GM06990 (cell line): Measurements from ENCODE around the gene TP63.
A peak's percentile ranks its signal among the peaks of the same experiment; 100 is the strongest.

ENCODE experiments used
- DNase-seq: peaks from one replicate; pipeline ENCODE4 v3.0.0-alpha.2; 2011; ENCODE audit not compliant: insufficient read length; ENCODE audit errors: extremely low read depth
- H3K27me3 ChIP-seq: replicated peaks from 2 replicates; pipeline ENCODE4 v1.6.0; 2011; ENCODE audit warnings: low read length; ENCODE audit not compliant: control insufficient read depth, insufficient read depth
- H3K36me3 ChIP-seq: 2 replicates; pipeline ENCODE4 v1.5.1; 2011; ENCODE audit warnings: low read length; ENCODE audit not compliant: control insufficient read depth, insufficient read depth
- H3K4me3 ChIP-seq: replicated peaks from 2 replicates; pipeline ENCODE4 v1.5.1; 2011; ENCODE audit warnings: low read depth, mild to moderate bottlenecking, control low read depth, low read length
- TF ChIP-seq, protein P1 (sequence below): IDR thresholded peaks from 2 replicates; pipeline ENCODE4 v1.5.1; 2011; ENCODE audit warnings: low read length, control low read depth, mild to moderate bottlenecking, inconsistent platforms; ENCODE audit not compliant: insufficient read depth, poor library complexity, severe bottlenecking

TP63 gene

GRCh38 chr3:189776149-189776824 lies 145.1 kb downstream of the TP63 start:
- Histone ChIP-seq H3K27me3 (no peaks in the 10 kb centered on the region), H3K36me3 (no peaks in the 10 kb centered on the region), H3K4me3 (no peak overlapping the region)
- TF ChIP-seq, protein P1, sequence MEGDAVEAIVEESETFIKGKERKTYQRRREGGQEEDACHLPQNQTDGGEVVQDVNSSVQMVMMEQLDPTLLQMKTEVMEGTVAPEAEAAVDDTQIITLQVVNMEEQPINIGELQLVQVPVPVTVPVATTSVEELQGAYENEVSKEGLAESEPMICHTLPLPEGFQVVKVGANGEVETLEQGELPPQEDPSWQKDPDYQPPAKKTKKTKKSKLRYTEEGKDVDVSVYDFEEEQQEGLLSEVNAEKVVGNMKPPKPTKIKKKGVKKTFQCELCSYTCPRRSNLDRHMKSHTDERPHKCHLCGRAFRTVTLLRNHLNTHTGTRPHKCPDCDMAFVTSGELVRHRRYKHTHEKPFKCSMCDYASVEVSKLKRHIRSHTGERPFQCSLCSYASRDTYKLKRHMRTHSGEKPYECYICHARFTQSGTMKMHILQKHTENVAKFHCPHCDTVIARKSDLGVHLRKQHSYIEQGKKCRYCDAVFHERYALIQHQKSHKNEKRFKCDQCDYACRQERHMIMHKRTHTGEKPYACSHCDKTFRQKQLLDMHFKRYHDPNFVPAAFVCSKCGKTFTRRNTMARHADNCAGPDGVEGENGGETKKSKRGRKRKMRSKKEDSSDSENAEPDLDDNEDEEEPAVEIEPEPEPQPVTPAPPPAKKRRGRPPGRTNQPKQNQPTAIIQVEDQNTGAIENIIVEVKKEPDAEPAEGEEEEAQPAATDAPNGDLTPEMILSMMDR: no peak
- no peak for DNase-seq

DNA sequence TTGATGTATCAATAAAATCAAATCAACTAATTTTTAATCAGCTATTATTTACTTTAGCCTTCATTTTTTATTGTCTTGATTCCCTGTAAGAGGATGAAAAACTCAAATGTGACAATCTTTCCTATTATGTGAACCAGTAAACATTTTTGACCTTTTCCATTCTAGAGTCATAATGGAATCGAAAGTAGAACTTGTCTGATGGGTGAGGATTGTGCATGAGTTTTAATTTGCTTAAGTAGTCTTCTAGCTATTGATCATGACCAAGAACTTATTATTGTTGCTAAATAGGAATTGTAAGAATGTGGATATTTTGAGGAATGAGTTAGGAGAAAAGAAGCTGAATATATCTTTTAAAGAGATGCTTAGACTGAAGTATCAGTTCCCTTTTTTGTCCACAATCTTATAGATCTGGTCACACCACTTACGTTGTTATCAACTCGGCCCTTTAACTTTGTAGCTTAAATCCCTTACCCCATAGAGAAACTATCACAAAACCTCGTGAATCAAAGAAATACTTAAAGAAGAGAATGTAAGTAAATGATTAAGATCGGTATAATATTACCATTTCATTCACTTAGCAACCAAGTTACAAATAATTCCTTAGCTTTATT lies 147.3 kb downstream of the TP63 start:
- TF ChIP-seq, protein P1: no peak
- Histone ChIP-seq H3K27me3 (no peaks in the 10 kb centered on the region), H3K4me3 (no peak overlapping the region), H3K36me3 (no peaks in the 10 kb centered on the region)
- DNase-seq: peak; percentile 30

DNA sequence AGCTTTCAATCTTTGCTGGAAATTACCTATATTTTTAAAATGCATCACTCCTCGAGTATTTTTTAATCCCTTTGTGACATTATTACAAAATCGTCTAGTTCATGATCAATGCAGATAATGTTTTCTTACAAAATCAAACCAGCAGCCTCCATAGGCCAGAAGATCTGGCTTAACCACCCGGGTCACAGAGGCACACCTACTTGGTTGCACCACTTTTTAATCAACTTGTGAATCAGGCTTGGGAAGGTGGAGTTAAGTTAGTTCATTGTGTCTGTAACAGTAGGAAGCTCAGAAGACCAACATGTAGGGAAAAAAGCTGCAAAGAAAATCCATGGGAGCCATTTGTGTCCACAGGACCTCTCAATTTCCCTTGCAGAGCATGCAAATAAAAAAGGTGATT lies 148.0 kb downstream of the TP63 start:
- H3K4me3 ChIP-seq: no peak overlapping the region
- H3K36me3 ChIP-seq: no peaks in the 10 kb centered on the region
- H3K27me3 ChIP-seq: no peaks in the 10 kb centered on the region
- TF ChIP-seq, protein P1: no peak
- DNase-seq: no peak

GRCh38 chr3:189780546-189781270 lies 149.5 kb downstream of the TP63 start:
- no peak overlapping the region for H3K4me3 ChIP-seq
- no peaks in the 10 kb centered on the region for H3K27me3 ChIP-seq
- TF ChIP-seq, protein P1: no peak
- no peak for DNase-seq
- H3K36me3 ChIP-seq: no peaks in the 10 kb centered on the region

DNA sequence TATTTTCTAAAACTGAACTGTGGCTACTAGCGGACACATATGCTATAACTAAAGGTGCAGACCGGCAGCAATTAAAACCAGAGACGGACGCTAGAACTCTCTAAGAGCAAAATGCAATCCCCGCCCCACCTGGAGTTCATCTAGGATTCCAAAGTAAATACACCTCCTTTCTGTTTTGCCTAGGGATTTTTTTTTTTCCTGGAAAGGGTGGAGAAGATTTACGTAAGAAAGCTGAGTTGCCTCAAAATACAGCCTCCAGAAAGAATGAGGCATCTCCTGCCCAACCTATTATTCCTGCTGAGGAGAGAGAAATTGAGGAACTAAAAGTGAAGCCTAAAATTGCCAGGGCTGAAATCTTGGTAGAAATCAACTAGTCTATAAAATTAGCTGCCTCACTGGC lies 150.2 kb downstream of the TP63 start:
- no peaks in the 10 kb centered on the region for H3K36me3 ChIP-seq
- H3K27me3 ChIP-seq: no peaks in the 10 kb centered on the region
- no peak overlapping the region for H3K4me3 ChIP-seq
- DNase-seq: no peak
- TF ChIP-seq, protein P1: no peak
